ENCODE measurements around the gene CHD2.

CHD2 gene

GRCh38 chr15:93063262-93063671, 163.1 kb downstream of the CHD2 start:
- Mint-ChIP-seq H3K4me3 (no peak overlapping the region), H3K27ac (no peak overlapping the region), H3K9me3 (no peaks in the 10 kb centered on the region), H3K4me1 (ENCODE audit: low read depth) (no peaks in the 10 kb centered on the region), H3K36me3 (ENCODE audit: low read depth) (no peaks in the 10 kb centered on the region), H3K27me3 (peaks cover 7% of the 10 kb centered on the region)

- Mint-ChIP-seq H3K36me3 (ENCODE audit: low read depth) (no peaks in the 10 kb centered on the region), H3K27me3 (peaks cover 7% of the 10 kb centered on the region), H3K4me3 (no peak overlapping the region), H3K9me3 (no peaks in the 10 kb centered on the region), H3K4me1 (ENCODE audit: low read depth) (no peaks in the 10 kb centered on the region), H3K27ac (no peak overlapping the region)
Measured at GRCh38 chr15:93063796-93064690, 163.9 kb downstream of the CHD2 start.

GRCh38 chr15:93065641-93066045, 165.5 kb downstream of the CHD2 start:
- Mint-ChIP-seq H3K36me3 (ENCODE audit: low read depth) (no peaks in the 10 kb centered on the region), H3K27ac (no peak overlapping the region), H3K4me3 (no peak overlapping the region), H3K9me3 (no peaks in the 10 kb centered on the region), H3K4me1 (ENCODE audit: low read depth) (no peaks in the 10 kb centered on the region), H3K27me3 (peaks cover 15% of the 10 kb centered on the region)

GRCh38 chr15:93066224-93066681, 166.1 kb downstream of the CHD2 start:
- no peak overlapping the region for H3K27ac Mint-ChIP-seq
- H3K4me1 Mint-ChIP-seq (ENCODE audit: low read depth): no peaks in the 10 kb centered on the region
- H3K27me3 Mint-ChIP-seq: peaks cover 19% of the 10 kb centered on the region
- H3K9me3 Mint-ChIP-seq: no peaks in the 10 kb centered on the region
- no peaks in the 10 kb centered on the region for H3K36me3 Mint-ChIP-seq (ENCODE audit: low read depth)
- H3K4me3 Mint-ChIP-seq: no peak overlapping the region

- Mint-ChIP-seq H3K4me3 (no peak overlapping the region), H3K27me3 (peaks cover 27% of the 10 kb centered on the region)
Measured at GRCh38 chr15:93066834-93067648, 166.9 kb downstream of the CHD2 start.

GRCh38 chr15:93067649-93068085, 167.5 kb downstream of the CHD2 start:
- Mint-ChIP-seq H3K9me3 (no peaks in the 10 kb centered on the region), H3K27me3 (peaks cover 33% of the 10 kb centered on the region), H3K36me3 (ENCODE audit: low read depth) (no peaks in the 10 kb centered on the region), H3K4me3 (no peak overlapping the region), H3K4me1 (ENCODE audit: low read depth) (peaks cover 8% of the 10 kb centered on the region), H3K27ac (no peak overlapping the region)

More at GRCh38 chr15:93066834-93067648, 166.9 kb downstream of the CHD2 start:
- Mint-ChIP-seq H3K36me3 (ENCODE audit: low read depth) (no peaks in the 10 kb centered on the region), H3K9me3 (no peaks in the 10 kb centered on the region), H3K4me1 (ENCODE audit: low read depth) (peaks cover 2% of the 10 kb centered on the region), H3K27ac (no peak overlapping the region)

- no peak overlapping the region for H3K27ac Mint-ChIP-seq
- H3K27me3 Mint-ChIP-seq: peaks cover 40% of the 10 kb centered on the region
- no peak overlapping the region for H3K4me3 Mint-ChIP-seq
- peaks cover 13% of the 10 kb centered on the region for H3K4me1 Mint-ChIP-seq (ENCODE audit: low read depth)
- no peaks in the 10 kb centered on the region for H3K36me3 Mint-ChIP-seq (ENCODE audit: low read depth)
- H3K9me3 Mint-ChIP-seq: no peaks in the 10 kb centered on the region
Measured at GRCh38 chr15:93068581-93069199, 168.6 kb downstream of the CHD2 start.

- peaks cover 48% of the 10 kb centered on the region for H3K27me3 Mint-ChIP-seq
- no peak overlapping the region for H3K27ac Mint-ChIP-seq
- H3K36me3 Mint-ChIP-seq (ENCODE audit: low read depth): no peaks in the 10 kb centered on the region
- H3K4me3 Mint-ChIP-seq: no peak overlapping the region
- no peaks in the 10 kb centered on the region for H3K9me3 Mint-ChIP-seq
- H3K4me1 Mint-ChIP-seq (ENCODE audit: low read depth): peaks cover 15% of the 10 kb centered on the region
Measured at GRCh38 chr15:93070132-93070531, 170.0 kb downstream of the CHD2 start.

GRCh38 chr15:93070551-93071296, 170.6 kb downstream of the CHD2 start:
- Mint-ChIP-seq H3K27me3 (peaks cover 52% of the 10 kb centered on the region), H3K36me3 (ENCODE audit: low read depth) (no peaks in the 10 kb centered on the region), H3K27ac (no peak overlapping the region), H3K4me3 (no peak overlapping the region), H3K4me1 (ENCODE audit: low read depth) (peaks cover 15% of the 10 kb centered on the region), H3K9me3 (no peaks in the 10 kb centered on the region)

- Mint-ChIP-seq H3K4me3 (no peak overlapping the region), H3K9me3 (no peaks in the 10 kb centered on the region), H3K27ac (no peak overlapping the region), H3K27me3 (peaks cover 59% of the 10 kb centered on the region), H3K36me3 (ENCODE audit: low read depth) (no peaks in the 10 kb centered on the region), H3K4me1 (ENCODE audit: low read depth) (peaks cover 15% of the 10 kb centered on the region)
Measured at GRCh38 chr15:93071469-93071936, 171.4 kb downstream of the CHD2 start.

- Mint-ChIP-seq H3K27me3 (peaks cover 59% of the 10 kb centered on the region), H3K4me1 (ENCODE audit: low read depth) (peaks cover 15% of the 10 kb centered on the region)
Measured at GRCh38 chr15:93072011-93072410, 171.9 kb downstream of the CHD2 start.

GRCh38 chr15:93072411-93073394, 172.6 kb downstream of the CHD2 start:
- Mint-ChIP-seq H3K27me3 (peaks cover 62% of the 10 kb centered on the region), H3K36me3 (ENCODE audit: low read depth) (no peaks in the 10 kb centered on the region), H3K9me3 (no peaks in the 10 kb centered on the region), H3K27ac (no peak overlapping the region), H3K4me3 (peak overlapping the region; percentile 42), H3K4me1 (ENCODE audit: low read depth) (peaks cover 15% of the 10 kb centered on the region)

More at GRCh38 chr15:93072011-93072410, 171.9 kb downstream of the CHD2 start:
- Mint-ChIP-seq H3K36me3 (ENCODE audit: low read depth) (no peaks in the 10 kb centered on the region), H3K27ac (no peak overlapping the region), H3K4me3 (peak overlapping the region; percentile 42), H3K9me3 (no peaks in the 10 kb centered on the region)

GRCh38 chr15:93073465-93073952, 173.4 kb downstream of the CHD2 start:
- H3K36me3 Mint-ChIP-seq (ENCODE audit: low read depth): no peaks in the 10 kb centered on the region
- H3K27ac Mint-ChIP-seq: no peak overlapping the region
- peak overlapping the region; percentile 67 for H3K4me3 Mint-ChIP-seq
- H3K27me3 Mint-ChIP-seq: peaks cover 68% of the 10 kb centered on the region
- H3K9me3 Mint-ChIP-seq: no peaks in the 10 kb centered on the region
- peaks cover 15% of the 10 kb centered on the region for H3K4me1 Mint-ChIP-seq (ENCODE audit: low read depth)

Measured in stimulated activated naive CD8-positive, alpha-beta T cell treated with anti-CD3 and anti-CD28 coated beads, Interleukin-15, Interleukin-2, amounts not matched to agents 100 ng/mL and 50 ng/mL, for 24 hours (primary cell).